T-helper 1 cell treated with Interleukin-12 subunit alpha and Interleukin-12 subunit beta and Interleukin-4 antibody, amounts not matched to agents 30 μg/mL and 1 μg/mL, for 36 hours (primary cell): ENCODE measurements around the gene ZNF341.
A peak's percentile ranks its signal among the peaks of the same experiment; 100 is the strongest.
"Not testable (repeated sequence)": the region's sequence is repeated elsewhere in the genome, so short reads cannot be mapped to it uniquely, and the experiment has no call there.

Source experiments
- H3K27ac Mint-ChIP-seq: one replicate; pipeline ENCODE4 v1.8.0; 2021; ENCODE audit warnings: mild to moderate bottlenecking, mixed read lengths
- H3K27me3 Mint-ChIP-seq: one replicate; pipeline ENCODE4 v1.8.0; 2021; ENCODE audit warnings: low read depth, mixed read lengths
- H3K36me3 Mint-ChIP-seq: one replicate; pipeline ENCODE4 v1.8.0; 2021; ENCODE audit warnings: low read depth, mixed read lengths
- H3K4me1 Mint-ChIP-seq: one replicate; pipeline ENCODE4 v1.8.0; 2021; ENCODE audit warnings: low read depth, mixed read lengths
- H3K4me3 Mint-ChIP-seq: one replicate; pipeline ENCODE4 v1.8.0; 2021; ENCODE audit warnings: mild to moderate bottlenecking, moderate library complexity, mixed read lengths
- H3K9me3 Mint-ChIP-seq: one replicate; pipeline ENCODE4 v1.8.0; 2021; ENCODE audit warnings: mixed read lengths

The ZNF341 gene

DNA sequence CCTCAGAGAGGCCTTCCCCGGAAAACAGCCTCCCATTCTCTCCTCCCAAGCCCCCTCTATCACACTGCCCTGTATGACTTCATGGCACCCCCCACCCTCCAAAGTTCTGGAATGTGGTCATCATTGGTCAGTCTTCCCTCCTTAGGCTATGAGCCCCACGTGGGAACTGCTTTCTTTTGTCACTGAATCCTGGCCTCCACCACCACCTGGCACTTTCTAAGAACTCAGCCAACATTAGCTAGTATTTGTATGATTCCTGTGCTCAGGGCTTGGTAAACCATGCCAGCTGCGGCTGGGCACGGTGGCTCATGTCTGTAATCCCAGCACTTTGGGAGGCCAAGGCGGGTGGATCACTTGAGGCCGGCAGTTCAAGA is 37.2 kb upstream of the ZNF341 start:
- peaks cover 11% of the 10 kb centered on the region for H3K4me1 Mint-ChIP-seq
- H3K27ac Mint-ChIP-seq = no peak overlapping the region
- peaks cover 3% of the 10 kb centered on the region for H3K9me3 Mint-ChIP-seq
- H3K27me3 Mint-ChIP-seq = no peaks in the 10 kb centered on the region
- peaks cover 1% of the 10 kb centered on the region for H3K36me3 Mint-ChIP-seq
- no peak overlapping the region for H3K4me3 Mint-ChIP-seq

- H3K4me1 Mint-ChIP-seq = peaks cover 2% of the 10 kb centered on the region
- H3K4me3 Mint-ChIP-seq = no peak overlapping the region
- no peaks in the 10 kb centered on the region for H3K27me3 Mint-ChIP-seq
- H3K9me3 Mint-ChIP-seq = peaks cover 3% of the 10 kb centered on the region
- peaks cover 1% of the 10 kb centered on the region for H3K36me3 Mint-ChIP-seq
- H3K27ac Mint-ChIP-seq = no peak overlapping the region
Measured at GRCh38 chr20:33696448-33696847, 35.3 kb upstream of the ZNF341 start.

DNA sequence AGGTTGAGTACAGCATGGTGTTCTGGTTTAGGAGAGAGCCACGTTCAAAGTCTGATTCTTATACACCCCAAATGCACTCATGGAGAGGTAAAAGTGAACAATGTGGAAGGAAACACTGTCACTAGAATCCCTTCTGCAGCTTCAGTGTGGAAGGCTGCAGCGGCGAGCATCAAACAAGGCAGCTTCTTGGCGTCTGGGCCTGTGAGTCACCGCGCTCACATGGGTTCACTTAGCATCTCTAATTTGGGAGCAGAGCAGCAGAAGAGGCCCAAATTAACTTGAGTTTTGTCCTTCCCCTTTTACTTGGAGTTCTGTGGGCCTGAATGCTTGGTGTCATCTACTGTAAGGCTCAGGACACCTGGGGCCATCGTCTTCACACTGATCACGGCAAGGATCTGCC is 34.7 kb upstream of the ZNF341 start:
- peaks cover 1% of the 10 kb centered on the region for H3K36me3 Mint-ChIP-seq
- no peak overlapping the region for H3K27ac Mint-ChIP-seq
- no peaks in the 10 kb centered on the region for H3K4me1 Mint-ChIP-seq
- H3K4me3 Mint-ChIP-seq = no peak overlapping the region
- peaks cover 3% of the 10 kb centered on the region for H3K9me3 Mint-ChIP-seq
- no peaks in the 10 kb centered on the region for H3K27me3 Mint-ChIP-seq

- not testable (repeated sequence) for H3K27me3 Mint-ChIP-seq, H3K27ac Mint-ChIP-seq, H3K4me3 Mint-ChIP-seq, H3K9me3 Mint-ChIP-seq, H3K4me1 Mint-ChIP-seq, H3K36me3 Mint-ChIP-seq
Measured at GRCh38 chr20:33698966-33699365, 32.8 kb upstream of the ZNF341 start.

DNA sequence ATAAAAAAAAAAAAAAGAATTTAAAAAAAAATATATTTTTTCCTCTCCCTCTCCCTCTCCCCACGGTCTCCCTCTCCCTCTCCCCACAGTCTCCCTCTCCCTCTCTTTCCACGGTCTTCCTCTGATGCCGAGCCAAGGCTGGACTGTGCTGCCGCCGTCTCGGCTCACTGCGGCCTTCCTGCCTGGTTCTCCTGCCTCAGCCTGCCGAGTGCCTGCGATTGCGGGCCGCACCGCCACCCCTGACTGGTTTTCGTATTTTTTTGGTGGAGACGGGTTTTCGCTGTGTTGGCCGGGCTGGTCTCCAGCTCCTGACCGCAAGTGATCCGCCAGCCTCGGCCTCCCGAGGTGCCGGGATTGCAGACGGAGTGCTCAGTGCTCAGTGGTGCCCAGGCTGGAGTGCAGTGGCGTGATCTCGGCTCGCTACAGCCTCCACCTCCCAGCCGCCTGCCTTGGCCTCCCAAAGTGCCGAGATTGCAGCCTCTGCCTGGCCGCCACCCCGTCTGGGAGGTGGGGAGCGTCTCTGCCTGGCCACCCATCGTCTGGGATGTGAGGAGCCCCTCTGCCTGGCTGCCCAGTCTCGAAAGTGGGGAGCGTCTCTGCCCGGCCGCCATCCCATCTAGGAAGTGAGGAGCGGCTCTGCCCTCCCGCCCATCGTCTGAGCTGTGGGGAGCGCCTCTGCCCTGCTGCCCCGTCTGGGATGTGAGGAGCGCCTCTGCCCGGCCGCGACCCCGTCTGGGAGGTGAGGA is 30.9 kb upstream of the ZNF341 start:
- not testable (repeated sequence) for H3K9me3 Mint-ChIP-seq, H3K4me3 Mint-ChIP-seq, H3K27me3 Mint-ChIP-seq, H3K27ac Mint-ChIP-seq, H3K36me3 Mint-ChIP-seq, H3K4me1 Mint-ChIP-seq

DNA sequence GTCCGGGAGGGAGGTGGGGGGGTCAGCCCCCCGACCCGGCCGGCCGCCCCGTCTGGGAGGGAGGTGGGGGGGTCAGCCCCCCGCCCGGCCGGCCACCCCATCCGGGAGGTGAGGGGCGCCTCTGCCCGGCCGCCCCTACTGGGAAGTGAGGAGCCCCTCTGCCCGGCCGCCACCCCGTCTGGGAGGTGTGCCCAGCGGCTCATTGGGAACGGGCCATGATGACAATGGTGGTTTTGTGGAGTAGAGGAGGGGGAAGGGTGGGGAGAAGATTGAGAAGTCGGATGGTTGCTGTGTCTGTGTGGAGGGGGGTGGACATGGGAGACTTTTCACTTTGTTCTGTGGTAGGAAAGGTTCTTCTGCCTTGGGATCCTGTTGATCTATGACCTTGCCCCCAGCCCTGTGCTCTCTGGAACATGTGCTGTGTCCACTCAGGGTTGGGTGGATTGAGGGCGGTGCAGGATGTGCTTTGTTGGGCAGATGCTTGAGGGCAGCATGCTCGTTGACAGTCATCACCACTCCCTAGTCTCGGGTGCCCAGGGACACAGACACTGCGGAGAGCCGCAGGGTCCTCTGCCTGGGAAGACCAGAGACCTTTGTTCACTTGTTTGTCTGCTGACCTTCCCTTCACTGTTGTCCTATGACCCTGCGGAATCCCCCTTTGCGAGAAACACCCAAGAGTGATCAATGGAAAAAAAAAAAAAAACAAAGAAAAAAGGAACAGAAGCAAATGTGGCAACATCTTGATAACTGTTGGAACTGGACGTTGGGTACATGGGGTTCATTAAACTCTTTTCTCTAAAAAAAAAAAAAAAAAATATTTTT is 30.0 kb upstream of the ZNF341 start:
- H3K27me3 Mint-ChIP-seq = no peaks in the 10 kb centered on the region
- no peak overlapping the region for H3K4me3 Mint-ChIP-seq
- no peak overlapping the region for H3K27ac Mint-ChIP-seq
- H3K9me3 Mint-ChIP-seq = peaks cover 3% of the 10 kb centered on the region
- no peaks in the 10 kb centered on the region for H3K4me1 Mint-ChIP-seq
- peaks cover 8% of the 10 kb centered on the region for H3K36me3 Mint-ChIP-seq

GRCh38 chr20:33702861-33703260 is 28.9 kb upstream of the ZNF341 start:
- Mint-ChIP-seq H3K9me3 (peaks cover 3% of the 10 kb centered on the region), H3K36me3 (peaks cover 12% of the 10 kb centered on the region), H3K4me3 (no peak overlapping the region), H3K27me3 (no peaks in the 10 kb centered on the region), H3K27ac (no peak overlapping the region), H3K4me1 (no peaks in the 10 kb centered on the region)

DNA sequence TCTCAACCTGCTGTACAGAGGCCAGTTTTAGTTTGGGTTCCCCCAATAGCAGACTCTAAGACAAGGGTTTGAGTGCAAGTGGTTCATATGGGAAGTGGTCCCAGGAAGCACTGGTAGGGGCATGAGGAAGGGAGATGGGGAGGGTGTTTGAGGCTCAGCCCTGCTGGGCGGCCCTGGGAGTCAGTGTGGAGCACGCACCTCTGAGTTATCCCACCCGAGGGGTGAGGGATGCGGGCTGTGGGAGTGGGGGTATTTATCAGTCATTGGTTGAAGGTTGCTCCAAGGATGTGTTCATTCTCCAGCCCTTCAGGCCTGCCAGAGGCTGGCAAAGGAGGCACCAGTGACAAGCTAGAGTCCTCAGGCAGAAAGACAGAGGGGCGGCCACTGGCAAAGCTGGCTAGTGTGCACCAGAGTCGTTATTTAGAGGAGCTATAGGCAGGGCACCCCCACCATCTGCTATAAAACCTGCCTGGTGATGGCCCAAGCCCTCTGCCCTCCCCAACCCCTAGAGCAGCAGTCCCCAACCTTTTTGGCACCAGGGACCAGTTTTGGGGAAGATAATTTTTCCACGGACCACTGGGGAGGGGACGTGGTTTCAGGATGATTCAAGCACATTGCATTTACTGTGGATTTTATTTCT is 28.2 kb upstream of the ZNF341 start:
- Mint-ChIP-seq H3K9me3 (no peaks in the 10 kb centered on the region), H3K4me1 (no peaks in the 10 kb centered on the region), H3K27me3 (no peaks in the 10 kb centered on the region), H3K27ac (no peak overlapping the region), H3K4me3 (no peak overlapping the region), H3K36me3 (peaks cover 11% of the 10 kb centered on the region)

- H3K4me1 Mint-ChIP-seq = peaks cover 3% of the 10 kb centered on the region
- H3K27me3 Mint-ChIP-seq = no peaks in the 10 kb centered on the region
- no peaks in the 10 kb centered on the region for H3K9me3 Mint-ChIP-seq
- no peak overlapping the region for H3K4me3 Mint-ChIP-seq
- H3K27ac Mint-ChIP-seq = no peak overlapping the region
- H3K36me3 Mint-ChIP-seq = peaks cover 11% of the 10 kb centered on the region
Measured at GRCh38 chr20:33704197-33704924, 27.4 kb upstream of the ZNF341 start.

- H3K36me3 Mint-ChIP-seq = peaks cover 29% of the 10 kb centered on the region
- peaks cover 18% of the 10 kb centered on the region for H3K4me1 Mint-ChIP-seq
- no peak overlapping the region for H3K4me3 Mint-ChIP-seq
- H3K27me3 Mint-ChIP-seq = no peaks in the 10 kb centered on the region
- H3K9me3 Mint-ChIP-seq = no peaks in the 10 kb centered on the region
- no peak overlapping the region for H3K27ac Mint-ChIP-seq
Measured at GRCh38 chr20:33707668-33708067, 24.1 kb upstream of the ZNF341 start.

DNA sequence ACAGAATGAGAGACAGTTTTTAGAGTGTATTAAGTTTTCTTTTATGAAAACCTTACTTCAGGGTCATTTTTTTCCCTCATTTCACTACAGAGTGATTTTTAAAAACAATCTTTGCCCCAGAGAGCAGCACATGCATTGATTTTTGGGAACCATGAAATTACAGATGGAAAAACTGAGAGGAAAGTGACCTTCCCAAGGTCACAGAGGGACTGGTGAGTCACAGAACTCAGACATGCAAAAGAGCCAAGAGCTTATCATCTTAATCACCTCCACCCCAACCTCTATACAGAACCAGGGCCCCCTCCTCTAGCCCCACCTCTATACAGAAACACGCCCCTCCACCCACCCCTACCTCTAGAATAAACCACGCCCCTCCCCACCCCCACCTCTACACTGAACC is 22.4 kb upstream of the ZNF341 start:
- Mint-ChIP-seq H3K4me3 (no peak overlapping the region), H3K27me3 (no peaks in the 10 kb centered on the region), H3K36me3 (peaks cover 34% of the 10 kb centered on the region), H3K27ac (peak overlapping the region; percentile 65), H3K4me1 (peaks cover 18% of the 10 kb centered on the region), H3K9me3 (no peaks in the 10 kb centered on the region)

GRCh38 chr20:33709905-33710541 is 21.8 kb upstream of the ZNF341 start:
- H3K27me3 Mint-ChIP-seq = no peaks in the 10 kb centered on the region
- H3K4me3 Mint-ChIP-seq = no peak overlapping the region
- H3K27ac Mint-ChIP-seq = peak overlapping the region; percentile 43
- H3K36me3 Mint-ChIP-seq = peaks cover 33% of the 10 kb centered on the region
- peaks cover 18% of the 10 kb centered on the region for H3K4me1 Mint-ChIP-seq
- H3K9me3 Mint-ChIP-seq = no peaks in the 10 kb centered on the region

- peaks cover 18% of the 10 kb centered on the region for H3K4me1 Mint-ChIP-seq
- peak overlapping the region; percentile 47 for H3K27ac Mint-ChIP-seq
- peaks cover 31% of the 10 kb centered on the region for H3K36me3 Mint-ChIP-seq
- no peaks in the 10 kb centered on the region for H3K9me3 Mint-ChIP-seq
- H3K27me3 Mint-ChIP-seq = no peaks in the 10 kb centered on the region
- no peak overlapping the region for H3K4me3 Mint-ChIP-seq
Measured at GRCh38 chr20:33710681-33711445, 20.9 kb upstream of the ZNF341 start.

GRCh38 chr20:33711446-33711738 is 20.4 kb upstream of the ZNF341 start:
- H3K4me1 Mint-ChIP-seq = peaks cover 21% of the 10 kb centered on the region
- H3K36me3 Mint-ChIP-seq = peaks cover 33% of the 10 kb centered on the region
- H3K9me3 Mint-ChIP-seq = no peaks in the 10 kb centered on the region
- H3K27ac Mint-ChIP-seq = peak overlapping the region; percentile 47
- H3K27me3 Mint-ChIP-seq = no peaks in the 10 kb centered on the region
- H3K4me3 Mint-ChIP-seq = no peak overlapping the region
